Measurements from ENCODE around the gene CXorf38. TPM values are rescaled to one million over a fixed set of nuclear protein-coding genes. Genes with fewer than 3 reads are reported as not detected.

Gene CXorf38
- total RNA-seq, 1 experiment from 2014 or later = 10.5 TPM

GRCh38 chrX:40646489-40647306 is 663 bp downstream of the CXorf38 start:
- Mint-ChIP-seq H3K9me3 (peaks cover 49 to 53% of the 10 kb centered on the region in 2 experiments), H3K27ac (peak overlapping the region; percentile 78 to 94 (median 79); a peak in 5 of 7 replicates), H3K27me3 (ENCODE audit: low read depth) (no peaks in the 10 kb centered on the region), H3K36me3 (ENCODE audit: insufficient read depth in 1 of 3, low read depth in 3 of 3) (peaks cover 12 to 39% (median 39%) of the 10 kb centered on the region in 3 experiments), H3K4me3 (peak overlapping the region; percentile 89 to 94), H3K4me1 (peaks cover 10 to 24% of the 10 kb centered on the region in 2 experiments)
- no peak overlapping the region for H3K18ac ChIP-seq (ENCODE audit: insufficient read length, low read depth, low read length)
- H3K9ac ChIP-seq (ENCODE audit: extremely low read depth, insufficient read length, low read length) = peak overlapping the region; percentile 25
- no peak overlapping the region for H4K8ac ChIP-seq (replicated peaks; ENCODE audit: insufficient read length, low read depth, low read length)
- no peaks in the 10 kb centered on the region for H3K4me1 ChIP-seq (ENCODE audit: insufficient read depth, low read length)
- H2AK5ac ChIP-seq (ENCODE audit: insufficient read length, low read length) = no peak overlapping the region
- no peak overlapping the region for H3K14ac ChIP-seq (ENCODE audit: insufficient read depth, low read length)
- H3K23ac ChIP-seq (ENCODE audit: insufficient read length, low read depth, low read length) = no peak overlapping the region
- peaks cover 7% of the 10 kb centered on the region; the same call in 1 of the 2 replicates for H3K79me2 ChIP-seq (ENCODE audit: insufficient read depth, low read length)
- no peak overlapping the region for H2BK12ac ChIP-seq (ENCODE audit: insufficient read length, low read depth, low read length)
- H3K4ac ChIP-seq (ENCODE audit: low read depth, low read length) = no peak overlapping the region
- H3K56ac ChIP-seq (ENCODE audit: insufficient read length, low read depth, low read length) = no peak overlapping the region
- H3K27me3 ChIP-seq (ENCODE audit: insufficient read depth, low read length) = no peaks in the 10 kb centered on the region
- no peaks in the 10 kb centered on the region for H3K9me3 ChIP-seq (ENCODE audit: control insufficient read depth, low read depth, low read length)
- no peak for DNase-seq
- H2BK15ac ChIP-seq (ENCODE audit: low read depth, low read length) = no peak overlapping the region
- no peak overlapping the region for H2BK20ac ChIP-seq (ENCODE audit: low read depth, low read length, poor library complexity, severe bottlenecking)
- no peak overlapping the region for H4K91ac ChIP-seq (ENCODE audit: insufficient read length, low read depth, low read length)
- H4K5ac ChIP-seq (ENCODE audit: insufficient read length, low read depth, low read length) = no peak overlapping the region
- no peak overlapping the region for H3T11ph ChIP-seq (ENCODE audit: low read length)
- H3K23me2 ChIP-seq (ENCODE audit: insufficient read length, low read depth, low read length, poor library complexity, severe bottlenecking) = no peaks in the 10 kb centered on the region
- WGBS (ENCODE audit: extremely low coverage, insufficient read length, low lambda C conversion rate) = no CpG with 5 or more reads among the region's 33 CpGs
- H3K4me2 ChIP-seq (ENCODE audit: insufficient read depth, insufficient read length, low read length) = peak overlapping the region; percentile 67
- H2BK120ac ChIP-seq (ENCODE audit: low read depth, low read length, poor library complexity, severe bottlenecking) = no peak overlapping the region
- no peak overlapping the region for H2BK5ac ChIP-seq (ENCODE audit: insufficient read length, low read length)
- no peaks in the 10 kb centered on the region for H3K79me1 ChIP-seq (ENCODE audit: insufficient read depth, low read depth, low read length, poor library complexity, severe bottlenecking)
- H3K27ac ChIP-seq (ENCODE audit: insufficient read length, low read depth, low read length) = no peak overlapping the region
- H2AFZ ChIP-seq (ENCODE audit: low read length) = no peak overlapping the region
- no peak for TF ChIP-seq CTCF (conservative IDR thresholded peaks at IDR 0.05)
- H4K20me1 ChIP-seq (ENCODE audit: control insufficient read depth, insufficient read depth, insufficient read length) = no peaks in the 10 kb centered on the region
